Stomach (tissue), 4 donors: Measurements from ENCODE around the gene HVCN1.

Source experiments
- POLR2A ChIP-seq, 4 donors: fragments of 450-650 bp; IDR thresholded peaks; one replicate each; pipeline ENCODE4 v1.6.1; 2016; ENCODE audit warnings: antibody characterized with exemption in 4 of 4, control low read depth in 2 of 4, mild to moderate bottlenecking in 1 of 4, moderate library complexity in 1 of 4
- POLR2AphosphoS5 ChIP-seq, 3 donors: sonication (generic); formaldehyde crosslinking; IDR thresholded peaks; one replicate each; pipeline ENCODE4 v1.6.1; 2016; ENCODE audit warnings: antibody characterized with exemption in 3 of 3
- TF ChIP-seq, protein P1 (sequence below), 7 experiments: fragments of 450-650 bp in 4 of 7; fragments of 200-600 bp in 3 of 7; sonication (generic) in 3 of 7; IDR thresholded peaks; one replicate each; pipeline ENCODE4 v1.5.1; 2016 to 2019; ENCODE audit warnings: antibody characterized with exemption in 7 of 7, control low read depth in 2 of 7, mild to moderate bottlenecking in 1 of 7

DNA sequence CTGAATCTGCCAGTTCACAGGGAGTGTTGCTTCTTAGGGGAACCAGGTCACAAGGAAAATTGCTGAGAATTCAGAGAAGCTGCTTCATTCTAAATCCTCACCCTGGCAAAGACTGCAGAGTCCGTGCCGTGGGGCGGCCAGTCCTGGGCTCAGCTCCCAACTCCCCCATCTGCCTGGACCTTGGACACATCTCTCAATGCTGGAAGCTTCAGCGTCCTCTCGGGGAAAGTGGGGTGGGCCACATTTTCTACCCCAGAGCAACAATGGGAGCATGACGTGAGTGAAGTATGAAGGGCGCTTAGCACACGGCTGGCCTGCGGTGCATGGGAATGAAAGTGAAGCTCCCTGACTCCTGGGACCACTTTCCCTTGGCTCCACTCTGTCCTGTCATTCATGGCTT is 31.2 kb downstream of the HVCN1 start:
- TF ChIP-seq, protein P1, sequence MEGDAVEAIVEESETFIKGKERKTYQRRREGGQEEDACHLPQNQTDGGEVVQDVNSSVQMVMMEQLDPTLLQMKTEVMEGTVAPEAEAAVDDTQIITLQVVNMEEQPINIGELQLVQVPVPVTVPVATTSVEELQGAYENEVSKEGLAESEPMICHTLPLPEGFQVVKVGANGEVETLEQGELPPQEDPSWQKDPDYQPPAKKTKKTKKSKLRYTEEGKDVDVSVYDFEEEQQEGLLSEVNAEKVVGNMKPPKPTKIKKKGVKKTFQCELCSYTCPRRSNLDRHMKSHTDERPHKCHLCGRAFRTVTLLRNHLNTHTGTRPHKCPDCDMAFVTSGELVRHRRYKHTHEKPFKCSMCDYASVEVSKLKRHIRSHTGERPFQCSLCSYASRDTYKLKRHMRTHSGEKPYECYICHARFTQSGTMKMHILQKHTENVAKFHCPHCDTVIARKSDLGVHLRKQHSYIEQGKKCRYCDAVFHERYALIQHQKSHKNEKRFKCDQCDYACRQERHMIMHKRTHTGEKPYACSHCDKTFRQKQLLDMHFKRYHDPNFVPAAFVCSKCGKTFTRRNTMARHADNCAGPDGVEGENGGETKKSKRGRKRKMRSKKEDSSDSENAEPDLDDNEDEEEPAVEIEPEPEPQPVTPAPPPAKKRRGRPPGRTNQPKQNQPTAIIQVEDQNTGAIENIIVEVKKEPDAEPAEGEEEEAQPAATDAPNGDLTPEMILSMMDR (IDR thresholded peaks at IDR 0.05): no peak
- TF ChIP-seq POLR2AphosphoS5 (IDR thresholded peaks at IDR 0.05) (no peak), POLR2A (IDR thresholded peaks at IDR 0.05) (no peak)
